Neural cell (in vitro differentiated cells): Measurements from ENCODE around the gene PRKCE. TPM values are rescaled to one million over a fixed set of nuclear protein-coding genes. Genes with fewer than 3 reads are reported as not detected.

Experiments used
- H2AFZ ChIP-seq: fragments of 200-600, 300-800 bp; sonication (generic), shearing (Covaris generic); 2 replicates; pipeline ENCODE4 v1.6.0; 2014; ENCODE audit warnings: low read depth, mild to moderate bottlenecking, antibody characterized with exemption, low read length, moderate library complexity
- H3F3A ChIP-seq: fragments of 200-600 bp; shearing (Covaris generic); 2 replicates; pipeline ENCODE4 v1.6.1; 2016; ENCODE audit warnings: mild to moderate bottlenecking, moderate library complexity, mixed read lengths, antibody characterized with exemption, low read length; ENCODE audit not compliant: insufficient read depth, poor library complexity, severe bottlenecking
- H3K27ac ChIP-seq: fragments of 200-600, 300-800 bp; sonication (generic), shearing (Covaris generic); 2 replicates; pipeline ENCODE4 v1.5.1; 2014; ENCODE audit warnings: mild to moderate bottlenecking, low read length, moderate library complexity
- H3K27me3 ChIP-seq: fragments of 300-800, 200-600 bp; sonication (generic), shearing (Covaris generic); 2 replicates; pipeline ENCODE4 v1.6.0; 2014; ENCODE audit warnings: mild to moderate bottlenecking, low read depth, low read length, moderate library complexity; ENCODE audit not compliant: insufficient read depth
- H3K36me3 ChIP-seq: fragments of 300-800, 200-600 bp; sonication (generic), shearing (Covaris generic); 2 replicates; pipeline ENCODE4 v1.5.1; 2014; ENCODE audit warnings: mild to moderate bottlenecking, antibody characterized with exemption, low read length, moderate library complexity; ENCODE audit not compliant: insufficient read depth
- H3K4me2 ChIP-seq: fragments of 300-800, 200-600 bp; sonication (generic), shearing (Covaris generic); 2 replicates; pipeline ENCODE4 v1.6.0; 2014; ENCODE audit warnings: mild to moderate bottlenecking, low read length
- H3K4me3 ChIP-seq: fragments of 300-800, 200-600 bp; sonication (generic), shearing (Covaris generic); 2 replicates; pipeline ENCODE4 v1.5.1; 2014; ENCODE audit warnings: mild to moderate bottlenecking, low read length, moderate library complexity
- H3K79me2 ChIP-seq: fragments of 200-600 bp; shearing (Covaris generic); replicated peaks from 2 replicates; pipeline ENCODE4 v1.6.0; 2014; ENCODE audit warnings: mild to moderate bottlenecking, low read length, moderate library complexity; ENCODE audit not compliant: insufficient read depth
- H3K9ac ChIP-seq: fragments of 300-800, 200-600 bp; sonication (generic), shearing (Covaris generic); 2 replicates; pipeline ENCODE4 v1.6.1; 2016; ENCODE audit warnings: mild to moderate bottlenecking, low read length, mixed read lengths
- H3K9me2 ChIP-seq: fragments of 200-600 bp; shearing (Covaris generic); 2 replicates; pipeline ENCODE4 v1.6.1; 2016; ENCODE audit warnings: mild to moderate bottlenecking, low read length, mixed read lengths; ENCODE audit not compliant: insufficient read depth
- H3K9me3 ChIP-seq: fragments of 200-600, 300-800 bp; sonication (generic), shearing (Covaris generic); 2 replicates; pipeline ENCODE4 v1.6.1; 2016; ENCODE audit warnings: mild to moderate bottlenecking, mixed run types, low read length, moderate library complexity, mixed read lengths
- H4K20me1 ChIP-seq: fragments of 200-600 bp; shearing (Covaris generic); 2 replicates; pipeline ENCODE4 v1.6.1; 2016; ENCODE audit warnings: mild to moderate bottlenecking, mixed run types; ENCODE audit not compliant: insufficient read depth
- CTCF ChIP-seq: fragments of 450-650 bp; IDR thresholded peaks from 2 replicates; pipeline ENCODE4 v1.5.1; 2014; ENCODE audit warnings: antibody characterized with exemption, mild to moderate bottlenecking, moderate library complexity; ENCODE audit not compliant: poor library complexity, severe bottlenecking
- EP300 ChIP-seq: fragments of 450-650 bp; conservative IDR thresholded peaks from 2 replicates; pipeline ENCODE4 v1.6.1; 2014; ENCODE audit warnings: antibody characterized with exemption, mild to moderate bottlenecking, moderate library complexity; ENCODE audit not compliant: poor library complexity, severe bottlenecking
- EZH2 ChIP-seq: fragments of 200-600, 300-800 bp; shearing (Covaris generic), sonication (generic); IDR thresholded peaks from 2 replicates; pipeline ENCODE4 v1.6.1; 2014; ENCODE audit warnings: antibody characterized with exemption, low read length, borderline replicate concordance, mild to moderate bottlenecking; ENCODE audit not compliant: insufficient read depth, poor library complexity, severe bottlenecking
- MXI1 ChIP-seq: fragments of 450-650 bp; conservative IDR thresholded peaks from 2 replicates; pipeline ENCODE4 v1.6.1; 2014; ENCODE audit warnings: antibody characterized with exemption, mild to moderate bottlenecking; ENCODE audit not compliant: poor library complexity, severe bottlenecking
- POLR2AphosphoS5 ChIP-seq: IDR thresholded peaks from 2 replicates; pipeline ENCODE4 v1.6.1; 2012
- RAD21 ChIP-seq: fragments of 450-650 bp; conservative IDR thresholded peaks from 2 replicates; pipeline ENCODE4 v1.6.1; 2014; ENCODE audit warnings: antibody characterized with exemption, mild to moderate bottlenecking, moderate library complexity
- REST ChIP-seq: IDR thresholded peaks from 2 replicates; pipeline ENCODE4 v1.6.1; 2012; ENCODE audit warnings: borderline replicate concordance
- SMC3 ChIP-seq: fragments of 450-650 bp; conservative IDR thresholded peaks from 2 replicates; pipeline ENCODE4 v1.6.1; 2014; ENCODE audit warnings: antibody characterized with exemption, mild to moderate bottlenecking, moderate library complexity; ENCODE audit not compliant: poor library complexity
- TAF1 ChIP-seq: IDR thresholded peaks from 2 replicates; pipeline ENCODE4 v1.6.1; 2012; ENCODE audit warnings: low read depth
- polyA plus RNA-seq: library from polyadenylated mRNA; depleted of rRNA; stranded (reverse); fragments of >200 nt; gene quantifications from 2 replicates; pipeline ENCODE4 v1.2.3, GENCODE V29; 2014

The PRKCE gene
- polyA plus RNA-seq, 1 donor from 2014 or later, result 5.4 TPM

DNA sequence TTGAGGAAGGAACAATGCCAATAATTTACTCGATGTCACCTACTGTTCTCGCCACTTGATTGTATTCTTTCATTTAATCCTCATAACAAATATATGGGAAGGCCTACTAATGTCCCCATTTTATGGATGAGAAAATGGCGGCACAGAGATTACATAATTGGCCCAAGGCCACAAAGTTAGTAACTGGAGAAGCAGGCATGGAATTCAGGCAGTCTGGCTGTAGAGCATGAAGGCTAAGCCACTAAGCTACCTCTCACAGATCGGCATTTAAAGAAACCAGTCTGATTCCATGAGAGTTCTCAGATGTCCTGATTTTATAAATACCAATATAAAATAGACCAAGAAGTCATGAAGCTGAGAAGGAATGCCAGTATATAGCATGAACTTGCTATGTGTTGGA is 523.9 kb downstream of the PRKCE start:
- Histone ChIP-seq H2AFZ (no peak overlapping the region), H3K27me3 (no peaks in the 10 kb centered on the region), H3K9me3 (no peaks in the 10 kb centered on the region), H3K79me2 (no peaks in the 10 kb centered on the region), H3K4me3 (no peak overlapping the region), H3K27ac (no peak overlapping the region), H3K36me3 (no peaks in the 10 kb centered on the region), H3K4me2 (no peak overlapping the region), H4K20me1 (no peaks in the 10 kb centered on the region), H3K9me2 (no peaks in the 10 kb centered on the region), H3K9ac (no peak overlapping the region), H3F3A (no peaks in the 10 kb centered on the region)
- TF ChIP-seq REST, result no peak
- TF ChIP-seq EZH2, result no peak

- Histone ChIP-seq H3K9me3 (no peaks in the 10 kb centered on the region), H3K36me3 (no peaks in the 10 kb centered on the region), H3F3A (no peaks in the 10 kb centered on the region), H3K9ac (no peak overlapping the region), H4K20me1 (no peaks in the 10 kb centered on the region), H3K9me2 (no peaks in the 10 kb centered on the region), H2AFZ (no peak overlapping the region), H3K27me3 (no peaks in the 10 kb centered on the region), H3K27ac (no peak overlapping the region), H3K4me3 (no peak overlapping the region), H3K79me2 (no peaks in the 10 kb centered on the region), H3K4me2 (no peak overlapping the region)
- no peak for TF ChIP-seq EZH2
- TF ChIP-seq RAD21, result no peak
- no peak for TF ChIP-seq REST
- TF ChIP-seq CTCF, result no peak
- no peak for TF ChIP-seq MXI1
- no peak for TF ChIP-seq SMC3
- TF ChIP-seq POLR2AphosphoS5, result no peak
- TF ChIP-seq TAF1, result no peak
- TF ChIP-seq EP300, result no peak
These were observed 526.1 kb downstream of the PRKCE start for GRCh38 chr2:46177461-46178089.
